SK-N-SH (cell line): Measurements from ENCODE around the gene XRCC5.

Experiments
- FOSL2 ChIP-seq: IDR thresholded peaks from 2 replicates; pipeline ENCODE4 v1.4.0; 2012; ENCODE audit warnings: low read depth, mild to moderate bottlenecking, moderate library complexity, borderline replicate concordance
- MXI1 ChIP-seq: IDR thresholded peaks from 2 replicates; pipeline ENCODE4 v1.6.1; 2012; ENCODE audit warnings: mild to moderate bottlenecking, low read depth, low read length, improper control_type of control experiment
- POLR2AphosphoS5 ChIP-seq: IDR thresholded peaks from 2 replicates; pipeline ENCODE4 v1.6.1; 2012; ENCODE audit warnings: low read depth, low read length
- SMC3 ChIP-seq: IDR thresholded peaks from 2 replicates; pipeline ENCODE4 v1.6.1; 2012; ENCODE audit warnings: low read depth, low read length, improper control_type of control experiment
- TAF1 ChIP-seq: IDR thresholded peaks from 2 replicates; pipeline ENCODE4 v1.6.1; 2012; ENCODE audit warnings: low read depth, mild to moderate bottlenecking, low read length, moderate library complexity, borderline replicate concordance
- TF ChIP-seq, protein P1 (sequence below): fragments of 200-600 bp; sonication (generic); IDR thresholded peaks from 2 replicates; pipeline ENCODE4 v1.6.1; 2017; ENCODE audit warnings: antibody characterized with exemption, mild to moderate bottlenecking, moderate library complexity

DNA sequence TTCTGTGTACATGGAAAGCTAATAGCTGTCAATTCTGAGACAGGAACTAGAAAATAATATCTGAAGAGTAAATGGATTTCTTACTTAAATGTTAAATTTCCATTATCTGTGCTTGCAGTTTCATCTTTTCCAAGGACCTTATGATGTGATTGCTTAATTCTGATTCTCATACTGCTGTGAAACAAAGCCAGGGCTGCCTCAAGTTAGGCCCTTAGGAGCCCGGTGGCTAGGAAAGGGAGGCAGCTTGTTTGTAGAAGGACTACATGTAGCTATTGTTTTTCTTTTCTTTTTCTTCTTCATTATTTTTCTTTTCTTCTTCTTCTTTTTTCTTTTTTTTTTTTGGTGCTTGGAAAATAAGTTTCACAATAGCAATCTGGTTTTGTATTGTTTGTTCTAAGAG, 50.5 kb downstream of the XRCC5 start:
- TF ChIP-seq, protein P1, sequence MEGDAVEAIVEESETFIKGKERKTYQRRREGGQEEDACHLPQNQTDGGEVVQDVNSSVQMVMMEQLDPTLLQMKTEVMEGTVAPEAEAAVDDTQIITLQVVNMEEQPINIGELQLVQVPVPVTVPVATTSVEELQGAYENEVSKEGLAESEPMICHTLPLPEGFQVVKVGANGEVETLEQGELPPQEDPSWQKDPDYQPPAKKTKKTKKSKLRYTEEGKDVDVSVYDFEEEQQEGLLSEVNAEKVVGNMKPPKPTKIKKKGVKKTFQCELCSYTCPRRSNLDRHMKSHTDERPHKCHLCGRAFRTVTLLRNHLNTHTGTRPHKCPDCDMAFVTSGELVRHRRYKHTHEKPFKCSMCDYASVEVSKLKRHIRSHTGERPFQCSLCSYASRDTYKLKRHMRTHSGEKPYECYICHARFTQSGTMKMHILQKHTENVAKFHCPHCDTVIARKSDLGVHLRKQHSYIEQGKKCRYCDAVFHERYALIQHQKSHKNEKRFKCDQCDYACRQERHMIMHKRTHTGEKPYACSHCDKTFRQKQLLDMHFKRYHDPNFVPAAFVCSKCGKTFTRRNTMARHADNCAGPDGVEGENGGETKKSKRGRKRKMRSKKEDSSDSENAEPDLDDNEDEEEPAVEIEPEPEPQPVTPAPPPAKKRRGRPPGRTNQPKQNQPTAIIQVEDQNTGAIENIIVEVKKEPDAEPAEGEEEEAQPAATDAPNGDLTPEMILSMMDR, result no peak
- TF ChIP-seq POLR2AphosphoS5 (no peak), MXI1 (no peak), FOSL2 (no peak), SMC3 (no peak), TAF1 (no peak)
